HepG2 (cell line): ENCODE results near the gene STARD8. TPM values are rescaled to one million over a fixed set of nuclear protein-coding genes. Genes with fewer than 3 reads are reported as not detected.

Experiments
- ATAC-seq: fragments of 200-7000 bp; cut with Tn5 transposase; 3 replicates; pipeline ENCODE4 v1.9.1; 2020; ENCODE audit warnings: mild to moderate bottlenecking, moderate library complexity
- BruUV-seq: library from RNA; stranded (reverse); fragments of 400-500 nt; replicated peaks from 2 replicates; lab custom pipeline; 2021; lab: Mats Ljungman, UMichigan
- CTCF ChIA-PET: fragments of 300-600 bp; formaldehyde crosslinking; extraction: SDS; loops from one replicate; lab custom pipeline; 2021; ENCODE audit warnings: low total read pairs, inconsistent platforms, low intra/inter-chr PET ratio; lab: Yijun Ruan, JAX
- POLR2A ChIA-PET: fragments of 350-600 bp; sonication (Branson Sonifier 250); formaldehyde crosslinking; loops from one replicate; lab custom pipeline; 2020; ENCODE audit warnings: antibody characterized with exemption, inconsistent platforms; lab: Yijun Ruan, JAX
- DNase-seq: peaks from one replicate; pipeline ENCODE4 v3.0.0-alpha.2; 2015; ENCODE audit warnings: low spot score
- FAIRE-seq: peaks from 3 replicates; lab custom pipeline; 2011; peaks lifted over from hg19 to GRCh38; lab: Jason Lieb, UNC
- H2AFZ ChIP-seq: one replicate; pipeline ENCODE4 v1.6.1; 2011; ENCODE audit warnings: low read length, inconsistent platforms
- H3K27ac ChIP-seq: fragments of 300-600 bp; 3 replicates; pipeline ENCODE4 v1.8.0; 2011; ENCODE audit warnings: mixed run types, mild to moderate bottlenecking, mixed read lengths, low read length, inconsistent platforms; ENCODE audit not compliant: insufficient read depth; ENCODE audit errors: extremely low read length
- H3K27me3 ChIP-seq, 2 experiments: fragments of 200-600 bp in 1 of 2; 2 replicates in 1 of 2; 3 replicates in 1 of 2; pipeline versions ENCODE4 v1.6.0 to v1.8.0; 2011; ENCODE audit warnings: low read length in 2 of 2, mild to moderate bottlenecking in 2 of 2, moderate library complexity in 2 of 2, inconsistent platforms in 1 of 2; ENCODE audit not compliant: insufficient read depth in 2 of 2, control insufficient read depth in 1 of 2
- H3K36me3 ChIP-seq, 2 experiments: fragments of 200-600 bp in 1 of 2; replicated peaks in 1 of 2; 2 replicates in 1 of 2; 3 replicates in 1 of 2; pipeline versions ENCODE4 v1.5.1 to v1.8.0; 2011; ENCODE audit warnings: low read length in 2 of 2, inconsistent platforms in 1 of 2; ENCODE audit not compliant: insufficient read depth in 2 of 2, control insufficient read depth in 1 of 2
- H3K4me1 ChIP-seq: 2 replicates; pipeline ENCODE4 v1.5.1; 2012; ENCODE audit warnings: low read length, inconsistent platforms; ENCODE audit not compliant: insufficient read depth
- H3K4me2 ChIP-seq: 2 replicates; pipeline ENCODE4 v1.6.0; 2011; ENCODE audit warnings: low read depth, low read length, inconsistent platforms
- H3K4me3 ChIP-seq, 3 experiments: fragments of 200-600 bp in 1 of 3; sonication (generic), shearing (Covaris generic) in 1 of 3; replicated peaks in 1 of 3; 2 replicates each; pipeline ENCODE4 v1.5.1; 2011 to 2016; ENCODE audit warnings: low read length in 3 of 3, inconsistent platforms in 2 of 3, low read depth in 2 of 3, mild to moderate bottlenecking in 2 of 3, control low read depth in 1 of 3, mixed read lengths in 1 of 3; ENCODE audit not compliant: insufficient read depth in 1 of 3
- H3K79me2 ChIP-seq: one replicate; pipeline ENCODE4 v1.6.1; 2011; ENCODE audit warnings: low read length, inconsistent platforms; ENCODE audit not compliant: insufficient read depth
- H3K9ac ChIP-seq: 2 replicates; pipeline ENCODE4 v1.6.0; 2011; ENCODE audit warnings: mild to moderate bottlenecking, low read depth, low read length, inconsistent platforms; ENCODE audit not compliant: insufficient read depth
- H3K9me3 ChIP-seq: 2 replicates; pipeline ENCODE4 v1.5.1; 2012; ENCODE audit warnings: mild to moderate bottlenecking, low read length
- H4K20me1 ChIP-seq: 2 replicates; pipeline ENCODE4 v1.6.0; 2011; ENCODE audit warnings: inconsistent platforms, mild to moderate bottlenecking, low read length, moderate library complexity; ENCODE audit not compliant: insufficient read depth
- HOXA5 ChIP-seq: sonication (generic); formaldehyde crosslinking; IDR thresholded peaks from 2 replicates; pipeline ENCODE4 v1.4.0; 2020; ENCODE audit warnings: missing genetic modification reagents
- KAT2B ChIP-seq: fragments of 150-350 bp; IDR thresholded peaks from 2 replicates; pipeline ENCODE4 v1.6.1; 2014; ENCODE audit warnings: low read depth, low read length, borderline replicate concordance
- NBN ChIP-seq: fragments of 450-650 bp; conservative IDR thresholded peaks from 2 replicates; pipeline ENCODE4 v1.6.1; 2017
- RERE ChIP-seq: IDR thresholded peaks from 2 replicates; pipeline ENCODE4 v1.6.1; 2016; ENCODE audit warnings: low read depth, missing genetic modification reagents, missing compliant biosample characterization
- SPEN ChIP-seq: sonication (generic); formaldehyde crosslinking; IDR thresholded peaks from 2 replicates; pipeline ENCODE4 v1.5.1; 2020; ENCODE audit warnings: low read depth, mild to moderate bottlenecking, missing genetic modification reagents
- ZNF101 ChIP-seq: sonication (generic); formaldehyde crosslinking; IDR thresholded peaks from 2 replicates; pipeline ENCODE4 v1.4.0; 2020; ENCODE audit warnings: mild to moderate bottlenecking, low read depth, missing genetic modification reagents, borderline replicate concordance
- ZNF800 ChIP-seq: sonication (generic); formaldehyde crosslinking; IDR thresholded peaks from 2 replicates; pipeline ENCODE4 v1.4.0; 2020; ENCODE audit warnings: missing genetic modification reagents
- WGBS: methylation state at CpG from one replicate; pipeline ENCODE4 v1.1.6; 2017; ENCODE audit warnings: low lambda C conversion rate; 5-methylcytosine and 5-hydroxymethylcytosine counted together
- in situ Hi-C: cut with HindIII; loops from 2 replicates; pipeline ENCODE4 v1.10.0; 2017; ENCODE audit warnings: low pct_unique_long_range_greater_than_20kb; ENCODE audit not compliant: extremely low pct_ligation_motif_present
- intact Hi-C: fragments of 100-400 bp; cut with micrococcal nuclease; formaldehyde crosslinking; loops from one replicate; pipeline ENCODE4 v1.10.0; 2022; ENCODE audit not compliant: unreplicated experiment
- polyA plus RNA-seq, 8 experiments: library from polyadenylated mRNA; depleted of rRNA in 3 of 8; stranded (reverse) in 7 of 8; unstranded in 1 of 8; fragments of >200 nt; fragmentation: Illumina TruSeq in 4 of 8; extraction: Trizol in 4 of 8; gene quantifications; 2 replicates each; pipeline versions ENCODE4 v1.2.1 to v1.2.3, GENCODE V29; 2011 to 2016; ENCODE audit warnings: low read depth in 4 of 8, missing spikeins in 1 of 8, mixed read lengths in 1 of 8; ENCODE audit not compliant: insufficient read depth in 1 of 8
- total RNA-seq, 5 experiments: library from RNA; depleted of rRNA; stranded (reverse); fragments of >200 nt; fragmentation: Illumina TruSeq; extraction: Trizol; gene quantifications; 2 replicates each; pipeline ENCODE4 v1.2.3, GENCODE V29; 2016; ENCODE audit warnings: low read depth in 1 of 5
- TF ChIP-seq, protein P1 (sequence below): sonication (generic); formaldehyde crosslinking; IDR thresholded peaks from 2 replicates; pipeline ENCODE4 v1.4.0; 2020; ENCODE audit warnings: missing genetic modification reagents, borderline replicate concordance
- TF ChIP-seq, protein P2 (sequence below): IDR thresholded peaks from 2 replicates; pipeline ENCODE4 v1.6.1; 2016; ENCODE audit warnings: missing compliant biosample characterization, missing genetic modification reagents, borderline replicate concordance
- TF ChIP-seq, protein P3 (sequence below): sonication (generic); formaldehyde crosslinking; IDR thresholded peaks from 2 replicates; pipeline ENCODE4 v1.8.0; 2022; ENCODE audit warnings: missing genetic modification reagents, mild to moderate bottlenecking, inconsistent platforms, borderline replicate concordance

Gene STARD8
- total and polyA plus RNA-seq, 2 of the 13 experiments (the other 11 are each of a cell fraction or from before 2014, with no cell fraction given): 0.02 to 0.09 TPM

- Histone ChIP-seq H3K9me3 (no peaks in the 10 kb centered on the region), H3K36me3 (no peaks in the 10 kb centered on the region), H4K20me1 (no peaks in the 10 kb centered on the region), H3K9ac (no peak overlapping the region), H2AFZ (no peak overlapping the region), H3K79me2 (no peaks in the 10 kb centered on the region), H3K27me3 (no peaks in the 10 kb centered on the region), H3K27ac (no peak overlapping the region), H3K4me3 (no peak overlapping the region), H3K4me1 (no peaks in the 10 kb centered on the region), H3K4me2 (no peak overlapping the region)
- intact Hi-C loops (no loop called here), in situ Hi-C loops (no loop called here)
- ChIA-PET POLR2A (no interaction called here), CTCF (no interaction called here)
- WGBS: 60% methylated on average over 1 of the region's 10 CpGs
- FAIRE-seq: no peak
- no TSS peak for BruUV-seq
- ATAC-seq: no peak
- TF ChIP-seq KAT2B (no peak), ZNF101 (no peak), SPEN (CRISPR knock-in tag) (no peak), NBN (no peak), ZNF800 (CRISPR knock-in tag) (no peak), HOXA5 (no peak), RERE (no peak)
- TF ChIP-seq, protein P1, sequence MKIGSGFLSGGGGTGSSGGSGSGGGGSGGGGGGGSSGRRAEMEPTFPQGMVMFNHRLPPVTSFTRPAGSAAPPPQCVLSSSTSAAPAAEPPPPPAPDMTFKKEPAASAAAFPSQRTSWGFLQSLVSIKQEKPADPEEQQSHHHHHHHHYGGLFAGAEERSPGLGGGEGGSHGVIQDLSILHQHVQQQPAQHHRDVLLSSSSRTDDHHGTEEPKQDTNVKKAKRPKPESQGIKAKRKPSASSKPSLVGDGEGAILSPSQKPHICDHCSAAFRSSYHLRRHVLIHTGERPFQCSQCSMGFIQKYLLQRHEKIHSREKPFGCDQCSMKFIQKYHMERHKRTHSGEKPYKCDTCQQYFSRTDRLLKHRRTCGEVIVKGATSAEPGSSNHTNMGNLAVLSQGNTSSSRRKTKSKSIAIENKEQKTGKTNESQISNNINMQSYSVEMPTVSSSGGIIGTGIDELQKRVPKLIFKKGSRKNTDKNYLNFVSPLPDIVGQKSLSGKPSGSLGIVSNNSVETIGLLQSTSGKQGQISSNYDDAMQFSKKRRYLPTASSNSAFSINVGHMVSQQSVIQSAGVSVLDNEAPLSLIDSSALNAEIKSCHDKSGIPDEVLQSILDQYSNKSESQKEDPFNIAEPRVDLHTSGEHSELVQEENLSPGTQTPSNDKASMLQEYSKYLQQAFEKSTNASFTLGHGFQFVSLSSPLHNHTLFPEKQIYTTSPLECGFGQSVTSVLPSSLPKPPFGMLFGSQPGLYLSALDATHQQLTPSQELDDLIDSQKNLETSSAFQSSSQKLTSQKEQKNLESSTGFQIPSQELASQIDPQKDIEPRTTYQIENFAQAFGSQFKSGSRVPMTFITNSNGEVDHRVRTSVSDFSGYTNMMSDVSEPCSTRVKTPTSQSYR: no peak
- TF ChIP-seq, protein P2, sequence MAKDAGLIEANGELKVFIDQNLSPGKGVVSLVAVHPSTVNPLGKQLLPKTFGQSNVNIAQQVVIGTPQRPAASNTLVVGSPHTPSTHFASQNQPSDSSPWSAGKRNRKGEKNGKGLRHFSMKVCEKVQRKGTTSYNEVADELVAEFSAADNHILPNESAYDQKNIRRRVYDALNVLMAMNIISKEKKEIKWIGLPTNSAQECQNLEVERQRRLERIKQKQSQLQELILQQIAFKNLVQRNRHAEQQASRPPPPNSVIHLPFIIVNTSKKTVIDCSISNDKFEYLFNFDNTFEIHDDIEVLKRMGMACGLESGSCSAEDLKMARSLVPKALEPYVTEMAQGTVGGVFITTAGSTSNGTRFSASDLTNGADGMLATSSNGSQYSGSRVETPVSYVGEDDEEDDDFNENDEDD (CRISPR knock-in tag): no peak
- TF ChIP-seq, protein P3, sequence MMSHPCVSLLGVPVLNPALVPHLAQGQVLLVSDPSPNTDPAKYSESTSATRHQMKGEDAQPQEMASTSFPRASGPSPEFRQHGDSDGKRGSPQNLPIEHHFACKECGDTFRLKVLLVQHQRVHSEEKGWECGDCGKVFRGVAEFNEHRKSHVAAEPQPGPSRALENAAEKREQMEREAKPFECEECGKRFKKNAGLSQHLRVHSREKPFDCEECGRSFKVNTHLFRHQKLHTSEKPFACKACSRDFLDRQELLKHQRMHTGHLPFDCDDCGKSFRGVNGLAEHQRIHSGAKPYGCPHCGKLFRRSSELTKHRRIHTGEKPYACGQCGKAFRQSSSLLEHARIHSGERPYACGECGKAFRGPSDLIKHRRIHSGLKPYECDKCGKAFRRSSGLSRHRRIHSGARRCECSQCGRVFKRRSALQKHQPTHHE (CRISPR knock-in tag): no peak
- DNase-seq: no peak
Measured at GRCh38 chrX:68724531-68725020, 77.1 kb downstream of the STARD8 start.
